ENCODE data around the gene NRSN2. TPM values are rescaled to one million over a fixed set of nuclear protein-coding genes. Genes with fewer than 3 reads are reported as not detected.
A peak's percentile ranks its signal among the peaks of the same experiment; 100 is the strongest.

NRSN2 gene
- total RNA-seq, 1 experiment from 2014 or later, result 8.4 TPM

- ChIA-PET CTCF (interaction anchor here (0.6 to 4.9 kb wide), 2 partner anchors 15 to 112 kb away, joined by 3 to 32 read pairs; no protein-coding TSS in a partner anchor), POLR2A (interaction anchor here (0.6 to 4.7 kb wide), 13 partner anchors 17 to 892 kb away, joined by 3 to 29 read pairs (median 4); partner anchors contain the start of genes SOX12, TBC1D20 and TRIB3)
- Mint-ChIP-seq H3K9me3 (ENCODE audit: unreplicated experiment) (peaks cover 9% of the 10 kb centered on the region), H3K27ac (ENCODE audit: low read depth, unreplicated experiment) (peak overlapping the region; percentile 62), H3K4me1 (ENCODE audit: insufficient read depth, unreplicated experiment) (peaks cover 16% of the 10 kb centered on the region), H3K27me3 (ENCODE audit: insufficient read depth, unreplicated experiment) (no peaks in the 10 kb centered on the region), H3K4me3 (ENCODE audit: unreplicated experiment) (peak overlapping the region; percentile 83), H3K36me3 (ENCODE audit: insufficient read depth, unreplicated experiment) (no peaks in the 10 kb centered on the region)
- intact Hi-C loops (cut with micrococcal nuclease), result no loop called here
- DNase-seq (ENCODE audit: unreplicated experiment), result peak; percentile 86
- no TSS peak for BruUV-seq (replicated peaks)
- no peak for TF ChIP-seq CTCF (IDR thresholded peaks at IDR 0.05; ENCODE audit: unreplicated experiment)
Observed at GRCh38 chr20:347640-348484, 951 bp downstream of the NRSN2 start.

- ChIA-PET POLR2A (interaction anchor here (1.0 to 1.6 kb wide), 3 partner anchors 15 to 113 kb away, joined by 4 to 5 read pairs (median 4); partner anchors contain the start of gene TBC1D20), CTCF (no interaction called here)
- H3K4me3 Mint-ChIP-seq (ENCODE audit: unreplicated experiment), result no peak overlapping the region
- H3K4me1 Mint-ChIP-seq (ENCODE audit: insufficient read depth, unreplicated experiment), result peaks cover 16% of the 10 kb centered on the region
- no peak overlapping the region for H3K27ac Mint-ChIP-seq (ENCODE audit: low read depth, unreplicated experiment)
- intact Hi-C loops (cut with micrococcal nuclease), result no loop called here
- no peaks in the 10 kb centered on the region for H3K36me3 Mint-ChIP-seq (ENCODE audit: insufficient read depth, unreplicated experiment)
- BruUV-seq (replicated peaks), result no TSS peak
- H3K27me3 Mint-ChIP-seq (ENCODE audit: insufficient read depth, unreplicated experiment), result no peaks in the 10 kb centered on the region
- no peak for TF ChIP-seq CTCF (IDR thresholded peaks at IDR 0.05; ENCODE audit: unreplicated experiment)
- H3K9me3 Mint-ChIP-seq (ENCODE audit: unreplicated experiment), result no peaks in the 10 kb centered on the region
- DNase-seq (ENCODE audit: unreplicated experiment), result no peak
Observed at GRCh38 chr20:348972-349841, 2.3 kb downstream of the NRSN2 start.

- Mint-ChIP-seq H3K4me1 (ENCODE audit: insufficient read depth, unreplicated experiment) (peaks cover 8% of the 10 kb centered on the region), H3K4me3 (ENCODE audit: unreplicated experiment) (no peak overlapping the region), H3K27me3 (ENCODE audit: insufficient read depth, unreplicated experiment) (no peaks in the 10 kb centered on the region), H3K36me3 (ENCODE audit: insufficient read depth, unreplicated experiment) (no peaks in the 10 kb centered on the region), H3K9me3 (ENCODE audit: unreplicated experiment) (no peaks in the 10 kb centered on the region), H3K27ac (ENCODE audit: low read depth, unreplicated experiment) (no peak overlapping the region)
- DNase-seq (ENCODE audit: unreplicated experiment), result no peak
- intact Hi-C loops (cut with micrococcal nuclease), result loop anchor here (5.0 kb wide), 2 partner anchors 314 to 384 kb away; no protein-coding TSS in a partner anchor
- TF ChIP-seq CTCF (IDR thresholded peaks at IDR 0.05; ENCODE audit: unreplicated experiment), result no peak
- CTCF ChIA-PET, result interaction anchor here (0.8 to 7.6 kb wide), 27 partner anchors 8 to 386 kb away, joined by 3 to 118 read pairs (median 8); partner anchors contain the start of gene NRSN2
- POLR2A ChIA-PET, result interaction anchor here (0.5 to 1.9 kb wide), 4 partner anchors 22 to 125 kb away, joined by 3 to 5 read pairs (median 4); no protein-coding TSS in a partner anchor
- no TSS peak for BruUV-seq (replicated peaks)
Observed at GRCh38 chr20:353166-353565, 6.3 kb downstream of the NRSN2 start.

Data from MCF 10A (cell line).